DMS 273 (cell line): Measurements from ENCODE around the gene PODN.
A peak's percentile ranks its signal among the peaks of the same experiment; 100 is the strongest.

Experiments
- DNase-seq: peaks from one replicate; lab custom pipeline; 2025; ENCODE audit not compliant: unreplicated experiment; lab: John Stamatoyannopoulos, UW

PODN gene, protein sequence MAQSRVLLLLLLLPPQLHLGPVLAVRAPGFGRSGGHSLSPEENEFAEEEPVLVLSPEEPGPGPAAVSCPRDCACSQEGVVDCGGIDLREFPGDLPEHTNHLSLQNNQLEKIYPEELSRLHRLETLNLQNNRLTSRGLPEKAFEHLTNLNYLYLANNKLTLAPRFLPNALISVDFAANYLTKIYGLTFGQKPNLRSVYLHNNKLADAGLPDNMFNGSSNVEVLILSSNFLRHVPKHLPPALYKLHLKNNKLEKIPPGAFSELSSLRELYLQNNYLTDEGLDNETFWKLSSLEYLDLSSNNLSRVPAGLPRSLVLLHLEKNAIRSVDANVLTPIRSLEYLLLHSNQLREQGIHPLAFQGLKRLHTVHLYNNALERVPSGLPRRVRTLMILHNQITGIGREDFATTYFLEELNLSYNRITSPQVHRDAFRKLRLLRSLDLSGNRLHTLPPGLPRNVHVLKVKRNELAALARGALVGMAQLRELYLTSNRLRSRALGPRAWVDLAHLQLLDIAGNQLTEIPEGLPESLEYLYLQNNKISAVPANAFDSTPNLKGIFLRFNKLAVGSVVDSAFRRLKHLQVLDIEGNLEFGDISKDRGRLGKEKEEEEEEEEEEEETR

GRCh38 chr1:53061859-53062707 lies at the start of gene PODN:
Gene PODN (plus strand): TSS chr1:53062213. CDS start chr1:53069856, 7,643 bp downstream.
- peak; percentile 66 for DNase-seq

- peak; percentile 93 for DNase-seq
These were observed 47.1 kb upstream of the PODN start for GRCh38 chr1:53014791-53015507.

DNA sequence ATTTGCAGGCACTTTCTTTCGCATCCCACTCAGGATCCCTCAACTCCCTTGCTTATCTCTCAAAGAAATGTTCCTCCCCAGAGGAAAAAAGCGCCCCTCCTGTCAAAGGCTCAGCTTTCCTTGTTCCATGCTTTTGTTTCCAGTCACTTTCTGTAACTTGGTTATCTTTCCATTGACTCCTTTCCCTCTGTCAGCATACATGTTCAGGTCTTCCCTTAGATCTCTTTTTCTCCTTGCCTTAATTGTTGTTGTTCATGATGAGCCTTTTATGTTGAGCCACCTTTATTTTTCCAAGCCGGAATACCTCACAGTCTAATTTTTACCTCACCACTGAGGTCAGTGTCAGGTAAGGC lies 46.5 kb upstream of the PODN start:
- peak; percentile 47 for DNase-seq

GRCh38 chr1:53016705-53017104 lies 45.3 kb upstream of the PODN start:
- no peak for DNase-seq

DNA sequence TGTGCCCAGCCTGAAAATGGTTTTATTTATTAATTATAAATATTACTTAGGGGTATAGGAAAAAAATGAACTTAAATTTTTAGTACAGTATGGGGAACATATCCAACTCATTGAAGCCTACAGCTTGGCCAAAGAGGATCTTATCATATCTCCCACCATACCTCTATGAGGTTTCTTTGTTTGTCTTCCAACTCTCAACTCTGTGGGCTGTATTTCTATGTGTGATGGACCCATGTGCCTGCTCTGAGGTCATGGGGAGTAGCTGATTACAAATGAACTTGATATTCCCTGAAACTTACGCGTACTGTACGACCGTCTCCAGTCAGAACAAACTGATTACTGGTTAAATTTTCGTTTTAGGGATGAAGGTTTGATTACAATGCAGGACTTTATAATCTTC lies 41.4 kb upstream of the PODN start:
- DNase-seq, result no peak

GRCh38 chr1:53022179-53022578 lies 39.8 kb upstream of the PODN start:
- DNase-seq, result no peak

GRCh38 chr1:53023546-53023945 lies 38.5 kb upstream of the PODN start:
- DNase-seq, result no peak

DNA sequence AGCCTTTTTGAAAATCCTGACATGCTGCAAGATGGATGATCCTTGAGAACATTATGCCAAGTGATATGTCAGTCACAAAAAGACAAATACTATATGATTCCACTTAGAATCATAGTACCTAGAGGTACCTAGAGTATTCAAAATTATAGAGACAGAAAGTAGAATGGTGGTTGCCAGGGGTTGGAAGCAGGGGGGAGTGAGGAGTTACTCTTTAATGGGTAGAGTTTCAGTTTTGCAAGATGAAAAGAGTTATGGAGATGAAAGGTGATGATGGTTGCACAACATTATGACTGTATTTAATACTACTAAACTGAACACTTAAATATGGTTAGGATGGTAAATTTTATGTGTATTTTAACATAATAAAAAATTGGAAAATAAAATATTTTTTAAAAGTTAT lies 37.9 kb upstream of the PODN start:
- DNase-seq, result no peak

DNA sequence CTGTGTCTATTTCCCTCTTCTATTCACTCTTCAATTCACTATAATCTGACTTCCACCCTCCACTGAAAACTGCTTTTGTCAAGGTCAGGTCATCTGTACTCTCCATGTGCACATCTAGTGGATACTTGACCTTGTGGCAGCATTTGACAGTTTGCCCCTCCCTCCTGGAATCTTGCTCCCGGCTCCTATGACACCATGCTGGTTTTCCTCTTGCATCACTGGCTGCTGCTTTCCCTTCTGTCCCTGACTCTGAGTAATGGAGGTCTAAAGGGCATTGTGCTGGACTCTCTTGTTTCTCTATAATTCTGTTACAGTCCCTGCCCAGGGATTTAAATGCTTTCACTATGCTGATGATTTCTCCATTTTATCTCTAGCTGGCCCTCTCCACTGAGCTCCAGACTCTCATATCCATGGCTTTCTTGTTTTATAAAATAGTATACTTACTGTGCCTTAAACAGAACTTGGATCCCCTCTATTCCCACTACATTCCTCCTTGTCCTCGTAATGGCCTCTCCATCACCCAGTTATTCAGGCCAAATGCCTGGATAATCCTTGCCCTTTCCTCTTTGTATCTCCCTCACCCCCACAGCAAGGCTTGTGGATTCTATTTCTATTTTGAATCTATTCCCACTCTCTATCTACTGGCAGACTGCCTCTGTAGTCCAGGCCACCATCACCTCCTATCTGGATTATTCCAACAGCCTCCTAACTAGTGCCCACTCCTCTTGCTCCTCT lies 36.8 kb upstream of the PODN start:
- peak; percentile 31 for DNase-seq

DNA sequence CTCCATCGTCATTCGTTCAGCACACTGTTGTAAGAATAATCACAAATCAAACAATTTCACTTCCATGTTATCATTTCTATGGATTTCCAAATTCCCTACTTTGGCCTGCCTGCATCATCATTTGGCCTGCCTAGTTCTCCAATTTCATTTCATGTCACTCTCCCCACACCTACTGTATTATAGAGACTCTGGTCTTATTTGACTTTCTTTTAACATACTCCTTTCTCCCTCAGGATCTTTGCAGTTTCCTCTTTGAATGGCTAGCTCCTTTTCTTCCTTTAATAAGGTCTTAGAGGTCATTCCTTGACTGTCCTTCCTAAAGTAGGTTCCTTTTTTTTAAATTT lies 36.3 kb upstream of the PODN start:
- no peak for DNase-seq

DNA sequence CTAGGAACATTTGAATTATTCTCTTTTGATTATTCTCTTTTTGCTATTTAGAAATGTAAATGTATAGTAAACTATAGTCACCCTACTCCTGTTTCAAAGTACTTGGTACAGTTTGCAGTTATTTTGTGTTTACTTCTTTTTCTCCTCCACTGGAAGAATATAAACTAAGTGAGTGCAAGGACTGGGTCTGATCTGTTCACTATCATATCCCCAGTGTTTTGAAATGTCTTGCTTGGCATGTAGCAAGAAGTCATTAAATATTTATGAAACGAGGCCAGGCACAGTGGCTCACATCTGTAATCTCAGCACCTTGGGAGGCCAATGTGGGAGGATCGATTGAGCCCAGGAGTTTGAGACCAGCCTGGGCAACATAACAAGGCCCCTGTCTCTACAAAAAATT lies 35.8 kb upstream of the PODN start:
- no peak for DNase-seq

DNA sequence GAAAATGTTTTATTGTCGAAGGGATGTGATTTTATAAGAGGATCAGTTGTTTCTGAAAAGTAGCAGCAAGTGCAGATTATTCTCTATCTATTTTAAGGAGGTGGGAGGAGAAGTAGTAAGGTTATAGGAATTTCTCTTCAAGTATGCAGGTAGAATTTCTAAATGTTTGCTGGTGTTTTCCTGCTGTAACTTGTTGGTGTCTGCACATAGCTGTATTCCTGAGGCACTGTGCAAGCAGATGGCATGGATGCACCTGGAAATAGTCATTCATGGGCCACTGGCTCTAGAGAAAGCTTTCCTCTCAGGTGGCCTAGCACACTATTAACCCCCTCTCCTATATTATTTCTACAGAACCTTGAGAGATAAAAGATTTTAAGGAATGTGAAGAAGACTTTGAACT lies 30.3 kb upstream of the PODN start:
- no peak for DNase-seq

DNA sequence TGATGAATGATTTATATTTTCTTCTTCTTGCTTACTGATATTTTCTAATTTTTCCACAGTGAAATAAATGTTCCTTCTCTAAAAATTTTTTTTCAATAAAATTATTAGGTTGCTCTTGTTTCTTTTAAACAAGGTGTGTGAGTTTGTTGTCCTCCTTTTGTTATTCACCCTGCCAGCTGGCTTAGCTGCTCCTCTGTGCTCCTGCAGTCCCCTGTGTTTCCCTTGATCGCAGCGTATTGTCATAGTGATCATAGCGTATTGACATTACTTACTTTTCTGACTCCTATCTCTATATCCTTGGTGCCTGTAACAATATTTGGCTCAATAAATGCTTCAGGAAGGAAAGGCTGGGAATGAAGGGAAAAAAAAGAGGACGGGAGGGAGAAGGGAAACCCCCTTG lies 24.9 kb upstream of the PODN start:
- DNase-seq, result no peak

GRCh38 chr1:53038566-53038965 lies 23.4 kb upstream of the PODN start:
- DNase-seq, result no peak

- no peak for DNase-seq
These were observed 18.7 kb upstream of the PODN start for GRCh38 chr1:53043271-53043670.

DNA sequence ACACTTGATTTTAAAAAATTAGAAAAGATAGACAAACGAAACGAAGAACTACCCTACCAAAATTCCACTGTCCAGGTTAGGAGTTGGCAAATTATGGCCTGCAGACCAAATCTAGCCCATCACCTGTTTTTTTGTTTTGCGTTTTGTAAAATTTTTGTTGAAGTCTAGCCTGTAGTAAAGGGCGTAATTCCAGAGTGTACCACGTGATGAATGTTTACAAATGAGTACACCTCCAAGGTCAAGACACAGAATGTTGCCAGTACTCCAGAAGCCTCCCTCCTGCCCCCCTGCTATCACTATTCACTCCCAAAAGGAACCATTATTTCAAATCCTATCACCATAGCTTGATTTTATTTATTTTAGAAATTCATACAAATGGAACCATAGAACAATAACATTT lies 17.1 kb upstream of the PODN start:
- DNase-seq, result no peak

- DNase-seq, result peak; percentile 19
These were observed 15.1 kb upstream of the PODN start for GRCh38 chr1:53046930-53047329.

GRCh38 chr1:53047737-53048736 lies 14.0 kb upstream of the PODN start:
- no peak for DNase-seq

- DNase-seq, result no peak
These were observed 12.9 kb upstream of the PODN start for GRCh38 chr1:53048960-53049573.
